HG02588 (cell line): Measurements from ENCODE around the gene PIGS.
A peak's percentile ranks its signal among the peaks of the same experiment; 100 is the strongest.

Experiments
- ATAC-seq: cut with Tn5 transposase; IDR thresholded peaks from one replicate; pipeline ENCODE4 v1.9.1; 2021; ENCODE audit warnings: mild to moderate bottlenecking, moderate library complexity; ENCODE audit not compliant: unreplicated experiment

Gene PIGS

GRCh38 chr17:28551421-28552175 lies 19.7 kb downstream of the PIGS start:
- ATAC-seq, result no peak

GRCh38 chr17:28550858-28551257 lies 20.5 kb downstream of the PIGS start:
- ATAC-seq, result no peak

GRCh38 chr17:28549236-28550132 lies 21.8 kb downstream of the PIGS start:
- ATAC-seq, result no peak

GRCh38 chr17:28548417-28549130 lies 22.8 kb downstream of the PIGS start:
- ATAC-seq, result no peak

- ATAC-seq, result peak; percentile 47
Measured at GRCh38 chr17:28547623-28548416, 23.5 kb downstream of the PIGS start.

GRCh38 chr17:28547096-28547622 lies 24.2 kb downstream of the PIGS start:
- ATAC-seq, result no peak

GRCh38 chr17:28545787-28546415 lies 25.4 kb downstream of the PIGS start:
- ATAC-seq, result no peak

GRCh38 chr17:28545141-28545503 lies 26.2 kb downstream of the PIGS start:
- no peak for ATAC-seq

GRCh38 chr17:28544402-28545140 lies 26.8 kb downstream of the PIGS start:
- no peak for ATAC-seq

GRCh38 chr17:28541439-28541838 lies 29.9 kb downstream of the PIGS start:
- ATAC-seq, result no peak

GRCh38 chr17:28540231-28540630 lies 31.1 kb downstream of the PIGS start:
- ATAC-seq, result no peak

GRCh38 chr17:28538296-28538895 lies 32.9 kb downstream of the PIGS start:
- no peak for ATAC-seq

GRCh38 chr17:28537219-28537610 lies 34.1 kb downstream of the PIGS start:
- ATAC-seq, result no peak

- no peak for ATAC-seq
Measured at GRCh38 chr17:28536532-28537218, 34.6 kb downstream of the PIGS start.

- ATAC-seq, result no peak
Measured at GRCh38 chr17:28534740-28535375, 36.5 kb downstream of the PIGS start.

- no peak for ATAC-seq
Measured at GRCh38 chr17:28533091-28533807, 38.1 kb downstream of the PIGS start.
